Measurements from ENCODE around the gene EPN1. TPM values are rescaled to one million over a fixed set of nuclear protein-coding genes. Genes with fewer than 3 reads are reported as not detected.
A peak's percentile ranks its signal among the peaks of the same experiment; 100 is the strongest.

Gene EPN1
- total RNA-seq, 1 experiment from 2014 or later = 162 TPM

- CTCF ChIA-PET = interaction anchor here (0.9 kb wide), 1 partner anchor 57 kb away, joined by 3 read pairs; the partner anchor contains the start of gene CCDC106
- intact Hi-C loops (cut with micrococcal nuclease; ENCODE audit: unreplicated experiment) = no loop called here
- no TSS peak for BruUV-seq (replicated peaks)
- Mint-ChIP-seq H3K4me3 (ENCODE audit: low read depth, unreplicated experiment) (no peak overlapping the region), H3K27ac (ENCODE audit: unreplicated experiment) (no peak overlapping the region), H3K4me1 (ENCODE audit: low read depth, unreplicated experiment) (no peaks in the 10 kb centered on the region), H3K36me3 (ENCODE audit: insufficient read depth, unreplicated experiment) (peaks cover 39% of the 10 kb centered on the region), H3K9me3 (ENCODE audit: low read depth, unreplicated experiment) (peaks cover 3% of the 10 kb centered on the region), H3K27me3 (ENCODE audit: unreplicated experiment) (peaks cover 14% of the 10 kb centered on the region)
- no peak for DNase-seq
- TF ChIP-seq, protein P1, sequence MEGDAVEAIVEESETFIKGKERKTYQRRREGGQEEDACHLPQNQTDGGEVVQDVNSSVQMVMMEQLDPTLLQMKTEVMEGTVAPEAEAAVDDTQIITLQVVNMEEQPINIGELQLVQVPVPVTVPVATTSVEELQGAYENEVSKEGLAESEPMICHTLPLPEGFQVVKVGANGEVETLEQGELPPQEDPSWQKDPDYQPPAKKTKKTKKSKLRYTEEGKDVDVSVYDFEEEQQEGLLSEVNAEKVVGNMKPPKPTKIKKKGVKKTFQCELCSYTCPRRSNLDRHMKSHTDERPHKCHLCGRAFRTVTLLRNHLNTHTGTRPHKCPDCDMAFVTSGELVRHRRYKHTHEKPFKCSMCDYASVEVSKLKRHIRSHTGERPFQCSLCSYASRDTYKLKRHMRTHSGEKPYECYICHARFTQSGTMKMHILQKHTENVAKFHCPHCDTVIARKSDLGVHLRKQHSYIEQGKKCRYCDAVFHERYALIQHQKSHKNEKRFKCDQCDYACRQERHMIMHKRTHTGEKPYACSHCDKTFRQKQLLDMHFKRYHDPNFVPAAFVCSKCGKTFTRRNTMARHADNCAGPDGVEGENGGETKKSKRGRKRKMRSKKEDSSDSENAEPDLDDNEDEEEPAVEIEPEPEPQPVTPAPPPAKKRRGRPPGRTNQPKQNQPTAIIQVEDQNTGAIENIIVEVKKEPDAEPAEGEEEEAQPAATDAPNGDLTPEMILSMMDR (IDR thresholded peaks at IDR 0.05; ENCODE audit: unreplicated experiment) = no peak
These were observed 29.6 kb downstream of the EPN1 start for GRCh38 chr19:55704494-55705245.

DNA sequence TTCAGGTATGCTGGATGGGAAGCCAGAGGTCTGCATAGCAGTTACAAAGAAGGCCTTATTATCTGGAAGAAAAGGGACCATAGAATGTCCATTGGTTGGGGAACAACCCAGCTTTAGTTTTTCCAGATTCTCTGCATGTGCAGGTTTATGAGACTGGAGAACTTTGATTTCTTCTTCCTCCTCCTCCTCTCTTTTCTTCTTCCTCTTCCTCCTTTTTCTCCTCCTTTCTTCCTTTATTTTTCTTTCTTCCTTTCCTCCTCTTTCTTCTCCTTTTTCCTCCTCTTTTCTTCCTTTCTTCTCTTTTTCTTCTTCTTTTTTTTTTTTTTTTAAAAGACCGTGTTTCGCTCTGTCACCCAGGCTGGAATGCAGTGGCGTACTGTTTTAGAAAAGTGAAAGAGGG, 30.9 kb downstream of the EPN1 start:
- peak overlapping the region; percentile 24 for H3K27ac Mint-ChIP-seq (ENCODE audit: unreplicated experiment)
- TF ChIP-seq, protein P1 (IDR thresholded peaks at IDR 0.05; ENCODE audit: unreplicated experiment) = no peak
- peaks cover 30% of the 10 kb centered on the region for H3K36me3 Mint-ChIP-seq (ENCODE audit: insufficient read depth, unreplicated experiment)
- intact Hi-C loops (cut with micrococcal nuclease; ENCODE audit: unreplicated experiment) = no loop called here
- H3K27me3 Mint-ChIP-seq (ENCODE audit: unreplicated experiment) = peaks cover 27% of the 10 kb centered on the region
- H3K9me3 Mint-ChIP-seq (ENCODE audit: low read depth, unreplicated experiment) = peaks cover 3% of the 10 kb centered on the region
- H3K4me3 Mint-ChIP-seq (ENCODE audit: low read depth, unreplicated experiment) = no peak overlapping the region
- H3K4me1 Mint-ChIP-seq (ENCODE audit: low read depth, unreplicated experiment) = no peaks in the 10 kb centered on the region
- no peak for DNase-seq
- no TSS peak for BruUV-seq (replicated peaks)
- CTCF ChIA-PET = interaction anchor here (0.9 kb wide), 1 partner anchor 58 kb away, joined by 3 read pairs; the partner anchor contains the start of gene CCDC106

GRCh38 chr19:55711719-55712118, 36.7 kb downstream of the EPN1 start:
- no peak for DNase-seq
- no peak overlapping the region for H3K4me3 Mint-ChIP-seq (ENCODE audit: low read depth, unreplicated experiment)
- H3K4me1 Mint-ChIP-seq (ENCODE audit: low read depth, unreplicated experiment) = no peaks in the 10 kb centered on the region
- TF ChIP-seq, protein P1 (IDR thresholded peaks at IDR 0.05; ENCODE audit: unreplicated experiment) = no peak
- H3K27ac Mint-ChIP-seq (ENCODE audit: unreplicated experiment) = no peak overlapping the region
- CTCF ChIA-PET = no interaction called here
- peaks cover 3% of the 10 kb centered on the region for H3K9me3 Mint-ChIP-seq (ENCODE audit: low read depth, unreplicated experiment)
- peaks cover 29% of the 10 kb centered on the region for H3K27me3 Mint-ChIP-seq (ENCODE audit: unreplicated experiment)
- BruUV-seq (replicated peaks) = no TSS peak
- H3K36me3 Mint-ChIP-seq (ENCODE audit: insufficient read depth, unreplicated experiment) = peaks cover 5% of the 10 kb centered on the region
- intact Hi-C loops (cut with micrococcal nuclease; ENCODE audit: unreplicated experiment) = no loop called here

GRCh38 chr19:55712804-55713631, 38.0 kb downstream of the EPN1 start:
- Mint-ChIP-seq H3K27me3 (ENCODE audit: unreplicated experiment) (peaks cover 42% of the 10 kb centered on the region), H3K9me3 (ENCODE audit: low read depth, unreplicated experiment) (peaks cover 3% of the 10 kb centered on the region), H3K27ac (ENCODE audit: unreplicated experiment) (peak overlapping the region; percentile 31), H3K4me1 (ENCODE audit: low read depth, unreplicated experiment) (no peaks in the 10 kb centered on the region), H3K36me3 (ENCODE audit: insufficient read depth, unreplicated experiment) (no peaks in the 10 kb centered on the region), H3K4me3 (ENCODE audit: low read depth, unreplicated experiment) (no peak overlapping the region)
- intact Hi-C loops (cut with micrococcal nuclease; ENCODE audit: unreplicated experiment) = no loop called here
- TF ChIP-seq, protein P1 (IDR thresholded peaks at IDR 0.05; ENCODE audit: unreplicated experiment) = no peak
- BruUV-seq (replicated peaks) = no TSS peak
- CTCF ChIA-PET = no interaction called here
- DNase-seq = no peak
